ENCODE measurements around the gene MCM10. TPM values are rescaled to one million over a fixed set of nuclear protein-coding genes. Genes with fewer than 3 reads are reported as not detected.

The MCM10 gene
- total RNA-seq, 1 donor from 2014 or later: 2.5 TPM

DNA sequence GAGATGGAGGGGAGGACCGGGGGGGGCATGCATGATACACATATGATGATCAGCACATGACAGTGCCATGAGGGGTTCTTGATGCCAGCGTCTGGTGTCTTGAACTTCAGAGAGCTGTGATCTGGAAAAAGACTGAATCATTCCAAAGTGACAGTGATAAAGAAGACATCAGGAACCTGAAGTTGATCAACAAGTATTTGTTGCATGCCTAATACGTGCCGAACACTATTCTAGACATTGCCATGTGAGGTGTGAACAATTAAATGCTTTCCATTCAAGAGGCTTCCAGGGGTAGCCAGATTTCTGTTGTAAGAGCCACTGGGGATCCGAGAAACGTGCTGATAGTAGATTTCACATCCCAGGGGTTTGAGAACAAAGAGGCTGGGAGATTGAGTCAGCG lies 6.2 kb downstream of the MCM10 start:
- no peak for DNase-seq

DNA sequence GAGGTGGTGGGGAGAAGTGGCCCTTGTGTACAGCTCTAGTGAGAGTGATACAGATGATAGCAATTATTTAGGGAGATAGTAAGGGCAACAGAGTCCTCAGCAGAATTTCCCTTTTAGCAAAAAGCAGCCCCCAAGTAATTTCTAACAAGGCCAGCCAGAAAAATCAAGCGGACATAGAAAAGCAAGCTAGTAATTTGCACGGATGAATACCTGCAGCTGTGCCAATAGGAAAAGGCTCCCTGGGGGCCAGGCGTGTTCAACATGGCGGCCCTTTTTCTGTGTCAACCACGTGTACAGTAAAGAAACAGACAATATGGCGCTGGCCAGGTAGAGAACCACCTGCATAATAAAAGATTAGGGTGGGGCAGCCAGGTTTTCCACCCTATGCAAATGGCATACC lies 7.4 kb downstream of the MCM10 start:
- no peak for DNase-seq

DNA sequence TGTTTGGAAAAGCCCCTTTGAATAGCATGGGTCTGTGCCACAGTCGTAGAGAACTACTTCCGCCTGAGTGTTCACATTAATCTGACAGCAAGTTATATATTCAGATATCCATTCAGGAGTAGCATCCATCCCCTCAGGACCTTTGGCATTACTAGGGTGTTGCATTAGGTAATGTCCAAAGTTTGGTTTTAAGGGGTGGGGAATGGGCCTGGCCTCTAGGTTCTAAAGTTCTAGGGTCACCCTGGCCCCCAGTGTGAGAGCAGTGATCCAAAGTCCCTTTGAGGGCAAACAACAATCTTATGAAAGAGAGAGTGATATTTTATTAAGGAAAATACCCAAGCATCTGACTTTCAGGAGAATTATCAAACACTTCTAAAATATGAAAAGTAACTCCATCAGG lies 12.3 kb downstream of the MCM10 start:
- DNase-seq: no peak

DNA sequence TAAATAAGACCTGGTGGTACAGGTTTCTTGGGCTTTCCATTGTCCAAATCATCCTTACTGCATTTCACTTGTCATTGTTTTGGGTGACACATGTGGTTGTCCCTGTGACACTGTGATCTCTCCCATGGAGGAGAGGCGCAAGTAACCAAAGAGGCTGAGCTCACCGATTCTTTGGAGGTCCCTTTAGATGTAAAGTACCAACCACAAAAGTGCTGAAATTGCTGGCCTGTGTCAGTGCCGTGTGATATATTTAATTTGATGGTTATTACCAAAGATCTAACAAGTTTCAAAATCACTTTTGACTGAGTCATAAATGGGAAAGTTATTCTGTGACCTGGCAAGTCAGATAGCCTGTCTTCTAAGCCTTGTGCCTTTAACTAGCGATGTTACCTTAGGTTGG lies 19.4 kb downstream of the MCM10 start:
- DNase-seq: no peak

DNA sequence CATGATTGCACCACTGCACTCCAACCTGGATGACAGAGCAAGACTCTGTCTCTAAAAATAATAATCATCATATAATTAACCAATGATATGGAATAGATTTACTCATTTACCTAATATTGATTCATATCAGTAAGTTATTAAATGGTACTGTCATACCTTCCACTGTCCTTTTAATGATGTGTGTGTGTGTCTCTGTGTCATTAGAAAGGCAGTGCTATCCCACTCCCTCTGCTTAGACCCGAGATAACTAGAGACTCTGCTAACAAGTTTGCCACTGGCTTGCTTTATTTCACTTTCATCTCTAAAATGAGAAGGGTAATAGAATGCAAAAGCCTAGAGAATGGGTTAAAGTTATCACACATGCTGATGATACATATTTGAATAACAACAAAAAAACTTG lies 21.1 kb downstream of the MCM10 start:
- DNase-seq: no peak

DNA sequence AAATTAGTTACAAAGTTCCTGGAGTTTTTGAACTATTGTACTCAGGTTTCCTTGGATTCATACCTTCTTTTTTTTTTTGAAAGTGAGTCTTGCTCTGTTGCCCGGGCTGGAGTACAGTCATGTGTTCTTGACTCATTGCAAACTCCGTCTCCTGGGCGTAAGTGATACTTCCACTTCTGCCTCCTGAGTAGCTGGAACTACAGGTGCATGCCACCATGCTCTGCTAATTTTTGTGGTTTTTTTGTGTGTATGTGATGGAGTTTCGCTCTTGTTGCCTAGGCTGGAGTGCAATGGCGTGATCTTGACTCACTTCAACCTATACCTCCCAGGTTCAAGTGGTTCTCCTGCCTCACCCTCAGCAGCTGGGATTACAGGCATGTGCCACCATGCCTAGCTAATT lies 22.3 kb downstream of the MCM10 start:
- DNase-seq: no peak

DNA sequence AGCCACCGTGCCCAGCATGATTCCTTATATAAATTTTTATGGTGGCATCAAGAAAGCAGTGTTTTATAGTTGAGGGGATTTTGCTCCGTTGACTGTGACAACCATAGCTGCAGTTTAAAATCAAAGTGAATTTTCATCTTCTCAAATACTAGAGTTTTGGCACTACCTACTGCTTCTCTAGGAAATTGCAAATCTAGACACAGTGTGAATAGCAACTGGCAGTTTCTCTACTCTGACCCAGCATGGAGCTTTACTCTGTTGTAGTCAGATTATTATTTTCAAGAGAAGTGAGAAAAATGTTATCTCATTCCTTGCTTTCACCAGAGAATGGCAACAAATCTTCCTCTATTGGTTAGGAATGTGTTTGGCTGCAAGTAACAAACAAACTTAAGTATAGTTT lies 22.9 kb downstream of the MCM10 start:
- DNase-seq: no peak

DNA sequence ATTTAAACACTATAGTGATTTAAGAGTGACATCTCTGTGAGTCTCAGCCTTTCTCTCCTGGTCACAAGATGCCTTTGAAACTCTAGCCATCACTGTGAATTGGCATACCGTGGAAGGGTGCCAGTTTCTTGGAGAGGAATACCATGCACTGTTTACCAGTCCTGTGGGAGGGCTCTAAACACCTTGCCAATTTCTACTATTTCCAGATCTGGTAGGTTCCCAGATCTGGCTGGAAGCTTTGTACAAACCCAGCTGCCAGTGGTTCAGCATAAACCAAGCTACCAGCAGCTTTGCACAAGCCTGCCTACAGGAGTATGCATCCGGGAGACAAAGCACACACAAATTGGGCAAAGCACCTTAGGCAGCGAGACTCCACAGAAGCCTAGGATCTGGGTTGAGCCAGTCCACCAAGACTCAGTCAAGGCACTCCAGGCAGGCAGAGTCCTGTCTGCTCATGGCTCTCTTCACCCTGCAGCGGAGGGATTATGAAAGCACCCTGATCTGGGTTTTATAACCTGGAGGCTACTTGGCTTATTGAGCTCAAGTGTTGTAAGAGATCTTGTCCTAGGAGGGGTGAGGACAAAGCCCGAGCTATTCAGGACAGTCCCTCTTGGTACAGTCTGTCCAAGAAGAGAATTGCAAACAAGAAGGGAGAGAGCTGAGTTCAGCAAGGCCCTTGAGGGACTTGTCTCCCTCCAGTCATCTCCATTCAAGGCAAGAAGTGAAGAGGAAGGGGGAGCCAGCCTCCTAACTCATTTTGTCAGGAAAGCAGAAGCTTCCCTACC lies 23.6 kb downstream of the MCM10 start:
- no peak for DNase-seq

DNA sequence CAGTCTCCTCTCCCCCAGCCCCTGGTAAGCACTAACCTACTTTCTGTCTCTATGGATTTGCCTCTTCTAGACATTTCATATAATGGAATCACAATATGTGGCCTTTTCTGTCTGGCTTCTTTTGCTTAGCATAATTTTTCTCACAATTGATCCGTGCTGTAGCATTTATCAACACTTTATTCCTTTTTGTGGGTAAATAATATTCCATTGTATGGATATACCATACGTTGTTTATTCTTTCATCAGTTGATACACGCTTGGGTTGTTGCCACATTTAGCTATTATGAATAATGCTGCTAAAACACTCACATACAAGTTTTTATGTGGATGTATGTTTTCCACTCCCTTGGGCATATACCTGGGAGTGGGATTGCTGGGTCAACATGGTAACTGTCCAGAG lies 25.8 kb downstream of the MCM10 start:
- DNase-seq: no peak

DNA sequence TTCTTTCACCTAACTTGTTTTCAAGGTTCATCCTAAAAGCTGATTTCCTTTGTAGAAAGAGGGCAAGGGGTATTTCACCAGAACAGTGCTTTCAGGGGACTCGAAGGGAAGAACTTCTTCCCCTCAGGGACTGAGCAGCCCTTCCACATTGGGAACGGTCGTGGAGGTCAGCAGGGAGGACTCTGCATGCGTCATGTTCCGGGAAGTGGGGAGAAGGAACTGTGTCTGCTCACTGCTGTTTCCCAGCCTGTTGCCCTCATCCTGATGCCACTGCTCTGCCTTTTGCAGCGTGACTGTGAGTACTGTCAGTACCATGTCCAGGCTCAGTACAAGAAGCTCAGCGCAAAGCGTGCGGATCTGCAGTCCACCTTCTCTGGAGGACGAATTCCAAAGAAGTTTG lies 27.2 kb downstream of the MCM10 start:
- DNase-seq: no peak

DNA sequence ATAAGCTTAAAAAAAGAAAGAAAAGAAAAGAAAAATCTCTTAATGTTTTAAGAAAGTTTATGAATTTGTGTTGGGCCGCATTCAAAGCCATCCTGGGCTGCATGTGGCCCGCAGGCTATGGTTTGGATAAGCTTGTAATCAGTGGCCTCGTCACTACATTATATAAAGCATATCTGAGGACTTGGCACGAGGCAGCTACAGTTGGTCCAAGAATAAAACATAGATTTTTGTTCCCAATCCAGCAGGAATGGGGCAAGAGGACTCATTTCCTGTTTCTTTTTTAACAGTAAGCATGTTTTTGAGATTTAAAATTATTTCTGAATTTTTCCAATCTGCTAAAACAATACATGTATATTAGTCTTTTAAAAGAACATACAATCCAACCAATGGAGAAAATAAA lies 28.6 kb downstream of the MCM10 start:
- no peak for DNase-seq

DNA sequence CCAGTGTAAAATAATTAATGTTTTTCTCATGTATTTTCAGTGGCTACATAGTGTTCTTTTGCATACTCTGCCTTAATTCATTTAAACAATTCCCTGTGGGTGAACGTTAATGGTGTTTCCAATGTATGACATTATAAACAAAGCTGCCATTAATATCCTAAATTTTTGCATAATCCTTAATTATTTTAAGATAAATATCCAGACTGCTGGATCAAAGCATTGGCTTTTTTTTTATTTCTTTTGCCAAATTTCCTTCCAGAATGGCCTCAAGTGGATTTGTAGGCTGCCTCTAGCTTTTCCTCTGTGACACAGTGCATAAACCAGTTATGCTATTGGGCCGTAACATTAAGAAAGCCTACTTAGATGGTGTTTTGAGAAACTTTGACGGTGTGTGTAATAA lies 29.5 kb downstream of the MCM10 start:
- no peak for DNase-seq

DNA sequence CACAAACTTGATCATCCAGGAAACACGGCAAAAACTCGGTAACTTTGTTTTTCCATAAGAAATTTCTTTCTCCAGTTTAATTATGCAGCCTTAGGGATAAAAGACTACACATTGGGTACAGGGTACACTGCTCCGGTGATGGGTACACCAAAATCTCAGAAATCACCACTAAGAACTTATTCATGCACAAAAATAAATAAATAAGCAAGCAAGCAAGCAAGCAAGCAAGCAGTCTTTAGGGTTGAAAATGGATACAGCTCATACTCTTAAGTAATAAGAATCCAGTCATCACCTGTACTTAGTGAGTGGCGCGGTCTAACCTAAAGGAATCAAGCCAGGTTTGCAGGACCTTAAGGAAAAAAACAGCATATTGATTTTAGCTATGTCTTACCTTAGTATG lies 30.0 kb downstream of the MCM10 start:
- no peak for DNase-seq

DNA sequence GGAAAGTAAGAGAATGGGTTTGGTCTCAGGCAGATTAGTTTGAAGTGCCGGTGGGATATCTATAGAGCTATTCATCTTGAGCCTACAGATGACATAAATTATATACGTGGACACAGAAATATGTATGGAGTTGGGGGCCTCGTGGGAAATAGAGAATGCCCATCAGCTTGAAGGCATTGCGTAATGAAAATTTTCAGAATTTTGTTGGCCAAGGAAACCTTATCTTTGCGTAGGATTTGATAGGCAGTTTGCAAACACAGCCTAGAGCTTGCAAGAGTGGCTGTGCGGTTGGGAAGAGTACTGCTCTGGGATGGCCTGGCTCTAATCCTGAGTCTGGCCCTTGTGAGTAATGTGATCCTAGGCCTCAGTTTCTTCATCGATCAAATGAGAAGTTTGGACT lies 32.3 kb downstream of the MCM10 start:
- DNase-seq: no peak

DNA sequence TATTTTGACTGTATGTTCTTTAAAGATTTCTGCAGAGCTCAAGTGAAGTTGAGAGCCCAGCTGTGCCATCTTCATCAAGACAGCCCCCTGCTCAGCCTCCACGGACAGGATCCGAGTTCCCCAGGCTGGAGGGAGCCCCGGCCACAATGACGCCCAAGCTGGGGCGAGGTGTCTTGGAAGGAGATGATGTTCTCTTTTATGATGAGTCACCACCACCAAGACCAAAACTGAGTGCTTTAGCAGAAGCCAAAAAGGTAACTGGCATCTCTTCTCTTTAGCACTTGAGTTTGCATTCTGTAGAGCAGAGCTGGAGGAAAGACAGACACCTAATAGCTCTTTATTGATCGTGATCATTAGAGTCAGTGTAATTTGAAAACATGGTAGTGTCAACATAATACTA lies 33.7 kb downstream of the MCM10 start:
- no peak for DNase-seq

DNA sequence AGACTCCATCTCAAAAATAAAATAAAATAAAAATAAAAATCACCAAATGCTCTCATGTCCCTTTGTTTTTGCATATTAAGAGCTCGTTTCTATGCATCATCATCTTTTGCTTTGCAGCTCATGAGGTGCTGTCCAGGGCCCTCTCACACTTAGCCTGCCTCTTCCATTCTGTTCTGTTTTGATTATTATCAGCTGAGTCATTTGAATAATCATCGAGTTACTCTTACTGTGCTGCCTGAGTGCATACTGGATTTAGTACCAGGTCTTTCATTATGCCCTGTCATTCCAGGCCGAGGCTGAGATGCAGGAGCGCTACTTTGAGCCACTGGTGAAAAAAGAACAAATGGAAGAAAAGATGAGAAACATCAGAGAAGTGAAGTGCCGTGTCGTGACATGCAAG lies 39.8 kb downstream of the MCM10 start:
- DNase-seq: no peak

DNA sequence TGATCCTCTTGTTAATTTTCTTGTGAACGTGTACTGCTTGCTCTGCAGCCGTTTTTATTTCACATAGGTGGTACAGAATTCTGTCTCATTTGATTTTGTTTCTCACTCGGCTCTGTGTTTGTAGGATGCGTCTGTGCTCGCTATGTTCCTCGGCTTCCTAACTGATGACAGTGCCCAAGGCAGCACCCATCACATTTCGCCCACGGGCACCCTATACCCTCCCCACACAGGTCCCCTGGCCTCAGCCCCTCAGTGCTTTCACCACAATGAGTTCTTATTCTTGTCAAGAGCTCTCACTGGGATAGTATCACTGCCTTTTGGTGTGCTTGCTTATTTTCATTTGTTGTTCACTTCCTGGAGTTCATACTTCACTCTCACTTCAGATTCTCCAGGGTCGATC lies 44.7 kb downstream of the MCM10 start:
- no peak for DNase-seq

DNA sequence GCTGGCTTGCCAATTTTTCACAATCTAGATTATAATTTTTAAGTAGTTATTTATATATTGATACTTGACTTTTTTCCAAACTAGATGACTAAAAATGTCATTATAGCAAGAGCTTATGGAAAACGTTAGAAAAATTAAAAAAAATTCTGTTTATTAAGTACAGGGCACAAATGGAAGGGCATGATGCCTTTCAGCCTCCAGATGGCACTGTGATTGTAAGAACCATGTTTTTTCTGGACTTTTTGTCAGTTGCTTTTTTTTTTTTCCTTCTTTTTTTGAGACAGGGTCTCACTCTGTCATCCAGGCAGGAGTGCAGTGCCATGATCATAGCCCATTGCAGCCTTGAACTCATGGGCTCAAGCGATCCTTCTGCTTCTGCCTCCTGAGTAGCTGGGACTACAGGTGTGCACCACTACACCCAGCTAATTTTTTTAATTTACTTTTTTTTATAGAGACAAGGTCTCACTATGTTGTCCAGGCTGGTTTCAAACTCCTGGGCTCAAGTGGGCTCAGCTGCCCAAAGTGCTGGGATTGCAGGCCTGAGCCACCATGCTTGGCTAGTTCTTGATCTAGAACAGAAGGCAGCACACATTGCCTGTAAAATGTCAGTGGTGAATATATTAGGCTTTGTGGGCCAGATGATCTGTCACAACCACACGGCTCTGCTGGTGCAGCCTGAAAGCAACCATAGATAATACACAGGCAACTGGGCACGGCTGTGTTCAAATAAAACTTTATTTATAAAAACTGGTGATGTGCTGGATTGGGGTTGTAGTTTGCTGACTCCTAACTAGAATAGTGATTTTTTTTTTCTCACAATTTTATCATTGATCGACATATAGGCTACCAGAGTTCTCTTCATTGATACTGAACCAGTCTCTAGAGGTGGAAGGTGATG lies 45.4 kb downstream of the MCM10 start:
- DNase-seq: no peak

DNA sequence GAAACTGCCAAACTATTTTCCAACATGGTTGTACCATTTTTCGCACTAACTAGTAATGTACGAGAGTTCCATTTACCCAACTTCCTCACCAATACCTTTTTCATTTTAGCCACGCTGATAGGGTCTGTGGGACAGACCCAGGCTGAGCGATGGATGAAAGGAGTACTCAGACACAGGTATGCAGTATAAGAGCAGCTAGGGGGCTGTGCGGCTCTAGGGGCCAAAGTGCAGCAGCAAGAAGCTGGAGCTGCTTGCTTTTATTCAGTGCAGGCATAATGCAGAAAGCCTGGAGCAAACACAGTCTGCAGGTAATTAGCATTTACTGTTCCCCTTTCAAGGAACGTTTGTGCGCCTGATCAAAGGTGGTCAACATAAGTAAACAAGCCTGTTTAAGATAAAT lies 51.8 kb downstream of the MCM10 start:
- DNase-seq: no peak

DNA sequence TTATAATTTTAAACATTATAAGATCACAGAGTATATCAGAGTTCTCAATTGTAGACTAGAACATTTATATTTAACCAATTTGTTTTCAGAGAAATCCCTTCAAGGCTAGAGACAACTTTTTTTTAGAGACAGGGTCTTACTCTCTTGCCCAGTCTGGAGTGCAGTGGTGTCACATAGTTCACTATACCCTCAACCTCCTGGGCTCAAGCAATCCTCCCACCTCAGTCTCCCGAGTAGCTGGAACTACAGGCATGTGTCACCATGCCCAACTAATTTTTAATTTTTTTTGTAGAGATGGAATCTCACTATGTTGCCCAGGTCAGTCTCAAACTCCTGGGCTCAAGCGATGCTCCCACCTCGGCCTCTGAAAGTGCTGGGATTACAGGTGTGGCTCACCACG lies 57.5 kb downstream of the MCM10 start:
- no peak for DNase-seq

DNA sequence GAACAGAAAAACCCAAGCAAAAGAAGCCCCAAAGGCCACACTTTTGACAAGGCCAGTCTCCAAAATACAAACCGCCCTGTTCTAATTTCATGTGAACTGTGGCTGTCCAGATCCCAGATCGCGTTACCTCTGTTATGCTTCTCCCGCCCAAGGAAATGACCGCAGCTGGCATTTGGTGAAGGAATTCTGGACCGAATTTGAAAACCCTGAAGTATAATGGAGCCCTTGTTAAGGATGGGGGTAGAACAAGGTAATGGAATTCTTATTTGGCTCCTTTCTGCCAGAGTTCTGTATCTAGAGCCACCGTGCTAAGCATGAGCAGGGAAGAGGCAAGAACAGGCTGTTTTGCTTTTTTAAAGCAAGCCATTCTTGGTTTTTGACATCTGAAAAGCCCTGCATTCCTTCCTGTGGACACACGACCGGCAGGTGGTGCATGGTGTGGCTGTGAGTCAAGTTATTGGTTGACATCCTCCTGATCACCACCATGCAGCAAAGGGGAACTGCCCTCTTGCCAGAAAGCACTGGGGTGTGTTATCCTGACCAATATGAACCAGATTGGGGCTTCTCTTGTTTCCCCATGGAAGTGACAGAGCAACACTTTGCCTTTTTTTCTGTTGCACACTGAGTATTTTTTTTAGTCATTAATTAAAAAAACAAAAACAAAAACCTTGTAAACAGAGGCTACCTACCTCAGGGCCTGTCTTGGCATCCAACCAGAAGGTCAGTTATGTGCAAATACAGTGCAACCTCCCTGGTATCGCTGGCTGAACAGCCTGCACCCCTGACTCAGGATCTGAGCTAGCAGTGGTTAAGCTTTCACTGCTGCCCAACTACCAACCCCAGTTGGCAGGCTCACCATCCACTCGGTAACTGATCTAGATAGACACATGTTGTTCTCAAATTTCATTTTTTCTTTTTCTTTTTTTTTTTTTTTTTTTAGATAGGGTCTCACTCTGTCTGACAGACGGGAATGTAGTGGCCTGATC lies 58.6 kb downstream of the MCM10 start:
- DNase-seq: no peak

DNA sequence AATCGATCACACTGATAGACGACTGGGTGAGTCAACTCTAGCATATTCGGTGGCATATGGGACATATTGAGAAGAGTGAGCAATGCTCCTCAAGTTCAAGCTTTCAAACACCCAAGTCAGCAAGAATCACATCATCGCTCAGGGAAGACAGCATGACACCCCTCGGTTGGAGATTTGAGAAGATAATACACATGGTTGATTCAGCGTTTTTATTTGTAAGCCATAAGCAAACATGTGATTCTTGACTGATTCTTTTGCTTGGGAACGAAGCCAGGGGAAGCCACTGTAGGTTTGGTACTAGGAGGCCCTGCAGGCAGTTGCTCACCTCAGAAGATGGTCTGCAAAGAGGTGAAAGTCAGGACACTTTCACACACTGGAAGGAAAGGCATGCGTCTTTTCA lies 60.2 kb downstream of the MCM10 start:
- DNase-seq: no peak

DNA sequence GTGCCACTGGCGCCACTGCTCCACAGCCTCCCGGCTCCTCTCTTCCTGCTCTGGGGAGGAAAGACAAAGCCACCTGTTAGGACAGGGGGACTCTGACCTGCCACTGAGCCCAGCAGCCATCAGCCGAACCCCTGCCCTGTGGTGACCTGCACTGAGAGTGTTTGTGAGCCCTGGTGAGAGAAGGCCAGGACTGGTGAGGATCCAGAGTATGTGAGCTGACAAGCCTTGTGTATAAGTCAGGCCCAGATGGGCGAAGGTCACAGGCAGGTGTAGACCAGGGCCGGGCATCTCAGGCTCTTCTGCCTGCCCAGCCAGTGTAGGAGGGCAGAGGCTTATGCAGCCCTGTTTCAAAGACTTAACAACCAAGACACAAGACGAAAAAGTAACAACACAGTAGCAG lies 60.8 kb downstream of the MCM10 start:
- no peak for DNase-seq
